HL-60 (cell line): ENCODE results near the gene TFRC.

Experiments used
- DNase-seq, 2 experiments: peaks; one replicate each; pipeline ENCODE4 v3.0.0-alpha.2; 2010 to 2020; ENCODE audit warnings: low read depth in 1 of 2, low spot score in 1 of 2
- H3K27ac ChIP-seq: fragments of 250-450 bp; sonication (Bioruptor Pico); replicated peaks from 2 replicates; pipeline ENCODE4 v1.5.1; 2020; ENCODE audit warnings: mild to moderate bottlenecking, moderate library complexity
- H3K27me3 ChIP-seq: fragments of 250-450 bp; sonication (Bioruptor Pico); 2 replicates; pipeline ENCODE4 v1.5.1; 2021; ENCODE audit warnings: mild to moderate bottlenecking, moderate library complexity; ENCODE audit not compliant: insufficient read depth, poor library complexity, severe bottlenecking
- H3K4me3 ChIP-seq: replicated peaks from 2 replicates; pipeline ENCODE4 v1.5.1; 2011; ENCODE audit warnings: mild to moderate bottlenecking, control low read depth, low read length; ENCODE audit not compliant: insufficient read depth
- GABPA ChIP-seq: IDR thresholded peaks from 2 replicates; pipeline ENCODE4 v1.6.1; 2012; ENCODE audit warnings: low read depth
- POLR2AphosphoS5 ChIP-seq: IDR thresholded peaks from 2 replicates; pipeline ENCODE4 v1.6.1; 2012; ENCODE audit warnings: low read depth
- SPI1 ChIP-seq: IDR thresholded peaks from 2 replicates; pipeline ENCODE4 v1.6.1; 2012; ENCODE audit warnings: low read depth, mild to moderate bottlenecking, borderline replicate concordance
- TF ChIP-seq, protein P1 (sequence below): IDR thresholded peaks from 2 replicates; pipeline ENCODE4 v1.6.1; 2012; ENCODE audit warnings: low read depth; ENCODE audit not compliant: insufficient replicate concordance
- TF ChIP-seq, protein P2 (sequence below): IDR thresholded peaks from one replicate; pipeline ENCODE4 v1.5.1; 2011; ENCODE audit warnings: low read length, control low read depth, inconsistent platforms; ENCODE audit not compliant: insufficient read depth

The TFRC gene

DNA sequence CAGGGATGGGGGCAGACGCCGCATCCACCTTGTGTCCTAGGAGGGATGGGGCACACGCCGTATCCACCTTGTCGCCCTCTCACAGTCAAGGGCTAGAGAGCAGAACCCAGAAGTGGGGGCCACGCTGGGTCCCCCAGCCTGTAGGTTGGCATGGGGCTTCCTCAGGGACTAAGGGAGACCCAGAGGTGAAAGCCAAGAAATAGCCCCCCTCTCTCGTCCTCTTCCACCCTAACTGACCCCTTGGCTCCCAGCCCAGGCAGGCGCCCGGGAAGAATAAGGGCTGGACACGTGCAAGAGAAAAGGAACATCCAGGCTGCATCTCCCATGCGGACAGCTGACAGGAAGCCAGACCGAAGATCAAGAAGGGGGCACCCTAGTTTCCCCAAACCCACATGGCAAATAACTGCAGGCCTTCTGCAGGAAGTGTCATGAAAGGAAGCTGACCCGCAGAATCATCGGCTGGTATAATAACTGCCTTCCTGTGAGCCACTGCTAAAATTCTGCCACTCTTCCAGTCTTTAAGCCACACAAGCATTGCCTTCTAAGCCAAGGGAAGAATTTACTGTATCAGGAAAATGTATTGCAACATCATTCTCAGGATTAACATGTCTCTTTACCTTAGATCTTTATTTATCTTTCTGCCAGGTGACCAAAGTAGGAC is 38.5 kb upstream of the TFRC start:
- Histone ChIP-seq H3K4me3 (no peak overlapping the region), H3K27me3 (no peaks in the 10 kb centered on the region), H3K27ac (peak overlapping the region; percentile 82)
- TF ChIP-seq POLR2AphosphoS5 (peak; percentile 80), GABPA (0 out of 2 replicates have a peak, but pooled peaks have one; percentile 30), SPI1 (peak; percentile 29; the same call in 1 of the 2 replicates)
- TF ChIP-seq, protein P1, sequence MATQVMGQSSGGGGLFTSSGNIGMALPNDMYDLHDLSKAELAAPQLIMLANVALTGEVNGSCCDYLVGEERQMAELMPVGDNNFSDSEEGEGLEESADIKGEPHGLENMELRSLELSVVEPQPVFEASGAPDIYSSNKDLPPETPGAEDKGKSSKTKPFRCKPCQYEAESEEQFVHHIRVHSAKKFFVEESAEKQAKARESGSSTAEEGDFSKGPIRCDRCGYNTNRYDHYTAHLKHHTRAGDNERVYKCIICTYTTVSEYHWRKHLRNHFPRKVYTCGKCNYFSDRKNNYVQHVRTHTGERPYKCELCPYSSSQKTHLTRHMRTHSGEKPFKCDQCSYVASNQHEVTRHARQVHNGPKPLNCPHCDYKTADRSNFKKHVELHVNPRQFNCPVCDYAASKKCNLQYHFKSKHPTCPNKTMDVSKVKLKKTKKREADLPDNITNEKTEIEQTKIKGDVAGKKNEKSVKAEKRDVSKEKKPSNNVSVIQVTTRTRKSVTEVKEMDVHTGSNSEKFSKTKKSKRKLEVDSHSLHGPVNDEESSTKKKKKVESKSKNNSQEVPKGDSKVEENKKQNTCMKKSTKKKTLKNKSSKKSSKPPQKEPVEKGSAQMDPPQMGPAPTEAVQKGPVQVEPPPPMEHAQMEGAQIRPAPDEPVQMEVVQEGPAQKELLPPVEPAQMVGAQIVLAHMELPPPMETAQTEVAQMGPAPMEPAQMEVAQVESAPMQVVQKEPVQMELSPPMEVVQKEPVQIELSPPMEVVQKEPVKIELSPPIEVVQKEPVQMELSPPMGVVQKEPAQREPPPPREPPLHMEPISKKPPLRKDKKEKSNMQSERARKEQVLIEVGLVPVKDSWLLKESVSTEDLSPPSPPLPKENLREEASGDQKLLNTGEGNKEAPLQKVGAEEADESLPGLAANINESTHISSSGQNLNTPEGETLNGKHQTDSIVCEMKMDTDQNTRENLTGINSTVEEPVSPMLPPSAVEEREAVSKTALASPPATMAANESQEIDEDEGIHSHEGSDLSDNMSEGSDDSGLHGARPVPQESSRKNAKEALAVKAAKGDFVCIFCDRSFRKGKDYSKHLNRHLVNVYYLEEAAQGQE = peak; percentile 40
- TF ChIP-seq, protein P2, sequence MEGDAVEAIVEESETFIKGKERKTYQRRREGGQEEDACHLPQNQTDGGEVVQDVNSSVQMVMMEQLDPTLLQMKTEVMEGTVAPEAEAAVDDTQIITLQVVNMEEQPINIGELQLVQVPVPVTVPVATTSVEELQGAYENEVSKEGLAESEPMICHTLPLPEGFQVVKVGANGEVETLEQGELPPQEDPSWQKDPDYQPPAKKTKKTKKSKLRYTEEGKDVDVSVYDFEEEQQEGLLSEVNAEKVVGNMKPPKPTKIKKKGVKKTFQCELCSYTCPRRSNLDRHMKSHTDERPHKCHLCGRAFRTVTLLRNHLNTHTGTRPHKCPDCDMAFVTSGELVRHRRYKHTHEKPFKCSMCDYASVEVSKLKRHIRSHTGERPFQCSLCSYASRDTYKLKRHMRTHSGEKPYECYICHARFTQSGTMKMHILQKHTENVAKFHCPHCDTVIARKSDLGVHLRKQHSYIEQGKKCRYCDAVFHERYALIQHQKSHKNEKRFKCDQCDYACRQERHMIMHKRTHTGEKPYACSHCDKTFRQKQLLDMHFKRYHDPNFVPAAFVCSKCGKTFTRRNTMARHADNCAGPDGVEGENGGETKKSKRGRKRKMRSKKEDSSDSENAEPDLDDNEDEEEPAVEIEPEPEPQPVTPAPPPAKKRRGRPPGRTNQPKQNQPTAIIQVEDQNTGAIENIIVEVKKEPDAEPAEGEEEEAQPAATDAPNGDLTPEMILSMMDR = no peak
- peak; percentile 91 to 94 for DNase-seq

DNA sequence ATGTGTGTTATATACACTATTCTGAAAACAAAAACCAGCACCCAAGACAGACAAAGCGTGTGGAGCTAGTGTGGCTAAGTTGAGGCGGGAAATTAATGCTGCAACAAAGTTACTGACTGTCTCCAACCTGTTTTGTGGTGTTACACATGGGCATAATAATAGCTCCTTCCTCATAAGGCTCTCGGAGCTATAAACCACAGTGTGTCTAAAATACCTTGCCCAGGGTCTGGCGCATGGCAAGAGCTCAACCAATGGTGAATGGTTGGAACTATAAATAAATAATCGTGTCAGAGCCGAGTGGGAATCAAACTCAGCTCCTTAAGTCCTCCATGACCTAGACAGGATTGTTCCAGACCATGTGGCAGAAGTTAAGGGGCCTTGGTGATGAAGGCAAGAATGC is 35.9 kb upstream of the TFRC start:
- Histone ChIP-seq H3K27ac (peak overlapping the region; percentile 50), H3K4me3 (no peak overlapping the region), H3K27me3 (no peaks in the 10 kb centered on the region)
- peak in 1 of 2 experiments; percentile 80 for DNase-seq
- TF ChIP-seq, protein P1 = no peak
- TF ChIP-seq GABPA (no peak), POLR2AphosphoS5 (peak; percentile 59; the same call in 1 of the 2 replicates), SPI1 (no peak)
- TF ChIP-seq, protein P2 = no peak

DNA sequence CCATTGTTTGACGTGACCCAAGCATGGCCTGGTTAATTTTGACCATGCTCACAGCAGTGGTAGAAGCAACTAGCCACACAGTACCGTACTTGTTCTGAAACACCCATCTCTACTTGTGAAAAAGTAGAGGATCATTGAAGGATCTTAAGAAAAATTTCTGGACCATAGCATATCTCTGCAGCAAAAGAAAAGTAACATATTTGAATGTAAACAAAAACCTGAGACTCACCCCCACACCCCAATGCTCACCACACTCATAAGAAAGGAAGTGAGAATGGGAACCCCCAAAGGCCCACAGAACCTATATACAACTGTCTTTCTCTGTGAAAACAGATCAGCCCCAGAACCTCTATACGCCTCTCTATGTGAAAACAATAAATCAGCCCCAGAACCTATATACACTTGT is 33.8 kb upstream of the TFRC start:
- TF ChIP-seq POLR2AphosphoS5 = no peak
- Histone ChIP-seq H3K4me3 (no peak overlapping the region), H3K27me3 (no peaks in the 10 kb centered on the region), H3K27ac (no peak overlapping the region)
- no peak for DNase-seq

DNA sequence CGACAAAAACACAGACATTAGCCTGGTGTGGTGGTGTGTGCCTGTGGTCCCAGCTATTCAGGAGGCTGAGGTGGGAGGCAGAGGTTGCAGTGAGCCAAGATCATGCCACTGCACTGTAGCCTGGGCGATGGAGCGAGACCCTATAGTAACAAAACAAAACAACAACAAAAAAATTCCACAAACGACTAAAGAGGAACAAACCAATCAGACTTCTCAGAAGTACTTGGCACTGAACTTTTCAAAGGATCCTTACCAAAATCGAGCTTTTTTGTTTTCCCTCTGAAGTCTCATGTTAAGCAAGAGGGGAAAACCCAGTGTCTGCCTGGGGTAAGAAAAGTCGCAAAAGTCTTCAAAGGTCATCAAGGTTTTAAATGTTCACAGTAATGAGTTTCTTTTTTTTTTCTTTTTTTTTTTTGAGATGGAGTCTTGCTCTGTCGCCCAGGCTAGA is 30.1 kb upstream of the TFRC start:
- no peaks in the 10 kb centered on the region for H3K27me3 ChIP-seq
- no peak for DNase-seq
- peak overlapping the region; percentile 4; the same call in 1 of the 2 replicates for H3K27ac ChIP-seq
- TF ChIP-seq POLR2AphosphoS5 (no peak), GABPA (no peak)
- TF ChIP-seq, protein P1 = no peak
- H3K4me3 ChIP-seq = no peak overlapping the region
